HCT116 (cell line): ENCODE measurements around the gene FLNA.

ENCODE experiments used
- EZH2 ChIP-seq: fragments of 200-600 bp; sonication (generic); IDR thresholded peaks from 2 replicates; pipeline ENCODE4 v1.6.1; 2017; ENCODE audit warnings: antibody characterized with exemption, mixed run types
- FOSL1 ChIP-seq: IDR thresholded peaks from 2 replicates; pipeline ENCODE4 v1.6.1; 2012; ENCODE audit warnings: low read depth
- JUND ChIP-seq: IDR thresholded peaks from 2 replicates; pipeline ENCODE4 v1.6.1; 2012
- POLR2A ChIP-seq: IDR thresholded peaks from 2 replicates; pipeline ENCODE4 v1.7.0; 2011; ENCODE audit warnings: borderline replicate concordance; ENCODE audit not compliant: insufficient read depth, insufficient read length; ENCODE audit errors: extremely low read depth
- POLR2AphosphoS5 ChIP-seq: IDR thresholded peaks from 2 replicates; pipeline ENCODE4 v1.6.1; 2011; ENCODE audit warnings: mild to moderate bottlenecking, low read depth, low read length, moderate library complexity
- SP1 ChIP-seq: IDR thresholded peaks from 2 replicates; pipeline ENCODE4 v1.6.1; 2012; ENCODE audit warnings: low read depth
- YY1 ChIP-seq: IDR thresholded peaks from 2 replicates; pipeline ENCODE4 v1.6.1; 2011; ENCODE audit warnings: low read length, low read depth, moderate library complexity, mild to moderate bottlenecking; ENCODE audit not compliant: insufficient replicate concordance; ENCODE audit errors: extremely low read depth
- ZNF274 ChIP-seq: fragments of 200-500 bp; sonication (Bioruptor generic); IDR thresholded peaks from 2 replicates; pipeline ENCODE4 v1.6.1; 2014; ENCODE audit warnings: mild to moderate bottlenecking, low read depth, low read length, inconsistent platforms
- TF ChIP-seq, protein P1 (sequence below), 3 experiments: fragments of 200-600 bp in 1 of 3; sonication (generic) in 1 of 3; IDR thresholded peaks in 2 of 3; conservative IDR thresholded peaks in 1 of 3; 2 replicates each; pipeline ENCODE4 v1.5.1; 2012 to 2017; ENCODE audit warnings: low read depth in 2 of 3, low read length in 2 of 3, antibody characterized with exemption in 1 of 3, borderline replicate concordance in 1 of 3, control low read depth in 1 of 3, mild to moderate bottlenecking in 1 of 3, mixed read lengths in 1 of 3, mixed run types in 1 of 3, moderate library complexity in 1 of 3; ENCODE audit not compliant: insufficient read depth in 1 of 3
- TF ChIP-seq, protein P2 (sequence below): IDR thresholded peaks from 2 replicates; pipeline ENCODE4 v1.6.1; 2012
- TF ChIP-seq, protein P3 (sequence below): IDR thresholded peaks from 2 replicates; pipeline ENCODE4 v1.6.1; 2012
- TF ChIP-seq, protein P4 (sequence below): IDR thresholded peaks from 2 replicates; pipeline ENCODE4 v1.6.1; 2011; ENCODE audit warnings: mild to moderate bottlenecking, low read length, moderate library complexity; ENCODE audit not compliant: insufficient replicate concordance; ENCODE audit errors: extremely low read depth

GRCh38 chrX:154380787-154381186 is 6.4 kb upstream of the FLNA start:
- TF ChIP-seq, protein P1, sequence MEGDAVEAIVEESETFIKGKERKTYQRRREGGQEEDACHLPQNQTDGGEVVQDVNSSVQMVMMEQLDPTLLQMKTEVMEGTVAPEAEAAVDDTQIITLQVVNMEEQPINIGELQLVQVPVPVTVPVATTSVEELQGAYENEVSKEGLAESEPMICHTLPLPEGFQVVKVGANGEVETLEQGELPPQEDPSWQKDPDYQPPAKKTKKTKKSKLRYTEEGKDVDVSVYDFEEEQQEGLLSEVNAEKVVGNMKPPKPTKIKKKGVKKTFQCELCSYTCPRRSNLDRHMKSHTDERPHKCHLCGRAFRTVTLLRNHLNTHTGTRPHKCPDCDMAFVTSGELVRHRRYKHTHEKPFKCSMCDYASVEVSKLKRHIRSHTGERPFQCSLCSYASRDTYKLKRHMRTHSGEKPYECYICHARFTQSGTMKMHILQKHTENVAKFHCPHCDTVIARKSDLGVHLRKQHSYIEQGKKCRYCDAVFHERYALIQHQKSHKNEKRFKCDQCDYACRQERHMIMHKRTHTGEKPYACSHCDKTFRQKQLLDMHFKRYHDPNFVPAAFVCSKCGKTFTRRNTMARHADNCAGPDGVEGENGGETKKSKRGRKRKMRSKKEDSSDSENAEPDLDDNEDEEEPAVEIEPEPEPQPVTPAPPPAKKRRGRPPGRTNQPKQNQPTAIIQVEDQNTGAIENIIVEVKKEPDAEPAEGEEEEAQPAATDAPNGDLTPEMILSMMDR (IDR thresholded peaks at IDR 0.05 in 2 of 3, conservative IDR thresholded peaks at IDR 0.05 in 1 of 3; ENCODE audit: borderline replicate concordance in 1 of 3, insufficient read depth in 1 of 3, low read depth in 2 of 3, low read length in 2 of 3), result no peak
- TF ChIP-seq YY1 (no peak), FOSL1 (no peak), SP1 (no peak), POLR2AphosphoS5 (no peak), POLR2A (no peak), EZH2 (no peak), JUND (no peak), ZNF274 (no peak)
- TF ChIP-seq, protein P2, sequence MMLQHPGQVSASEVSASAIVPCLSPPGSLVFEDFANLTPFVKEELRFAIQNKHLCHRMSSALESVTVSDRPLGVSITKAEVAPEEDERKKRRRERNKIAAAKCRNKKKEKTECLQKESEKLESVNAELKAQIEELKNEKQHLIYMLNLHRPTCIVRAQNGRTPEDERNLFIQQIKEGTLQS, result no peak
- TF ChIP-seq, protein P3, sequence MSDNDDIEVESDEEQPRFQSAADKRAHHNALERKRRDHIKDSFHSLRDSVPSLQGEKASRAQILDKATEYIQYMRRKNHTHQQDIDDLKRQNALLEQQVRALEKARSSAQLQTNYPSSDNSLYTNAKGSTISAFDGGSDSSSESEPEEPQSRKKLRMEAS, result no peak
- TF ChIP-seq, protein P4, sequence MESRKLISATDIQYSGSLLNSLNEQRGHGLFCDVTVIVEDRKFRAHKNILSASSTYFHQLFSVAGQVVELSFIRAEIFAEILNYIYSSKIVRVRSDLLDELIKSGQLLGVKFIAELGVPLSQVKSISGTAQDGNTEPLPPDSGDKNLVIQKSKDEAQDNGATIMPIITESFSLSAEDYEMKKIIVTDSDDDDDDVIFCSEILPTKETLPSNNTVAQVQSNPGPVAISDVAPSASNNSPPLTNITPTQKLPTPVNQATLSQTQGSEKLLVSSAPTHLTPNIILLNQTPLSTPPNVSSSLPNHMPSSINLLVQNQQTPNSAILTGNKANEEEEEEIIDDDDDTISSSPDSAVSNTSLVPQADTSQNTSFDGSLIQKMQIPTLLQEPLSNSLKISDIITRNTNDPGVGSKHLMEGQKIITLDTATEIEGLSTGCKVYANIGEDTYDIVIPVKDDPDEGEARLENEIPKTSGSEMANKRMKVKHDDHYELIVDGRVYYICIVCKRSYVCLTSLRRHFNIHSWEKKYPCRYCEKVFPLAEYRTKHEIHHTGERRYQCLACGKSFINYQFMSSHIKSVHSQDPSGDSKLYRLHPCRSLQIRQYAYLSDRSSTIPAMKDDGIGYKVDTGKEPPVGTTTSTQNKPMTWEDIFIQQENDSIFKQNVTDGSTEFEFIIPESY, result no peak
